HCT116 (cell line): ENCODE measurements around the gene CDC45.

Source experiments
- ATF3 ChIP-seq: IDR thresholded peaks from 2 replicates; pipeline ENCODE4 v1.6.1; 2012
- EZH2phosphoT487 ChIP-seq: fragments of 200-600 bp; IDR thresholded peaks from 2 replicates; pipeline ENCODE4 v1.6.1; 2018; ENCODE audit warnings: antibody characterized with exemption, borderline replicate concordance
- POLR2A ChIP-seq: IDR thresholded peaks from 2 replicates; pipeline ENCODE4 v1.7.0; 2011; ENCODE audit warnings: borderline replicate concordance; ENCODE audit not compliant: insufficient read depth, insufficient read length; ENCODE audit errors: extremely low read depth
- POLR2AphosphoS5 ChIP-seq: IDR thresholded peaks from 2 replicates; pipeline ENCODE4 v1.6.1; 2011; ENCODE audit warnings: mild to moderate bottlenecking, low read depth, low read length, moderate library complexity
- REST ChIP-seq: IDR thresholded peaks from 2 replicates; pipeline ENCODE4 v1.6.1; 2012; ENCODE audit warnings: low read depth
- ZFX ChIP-seq: fragments of 450-650 bp; IDR thresholded peaks from 2 replicates; pipeline ENCODE4 v1.6.1; 2017
- TF ChIP-seq, protein P1 (sequence below), 3 experiments: fragments of 200-600 bp in 1 of 3; sonication (generic) in 1 of 3; IDR thresholded peaks in 2 of 3; conservative IDR thresholded peaks in 1 of 3; 2 replicates each; pipeline ENCODE4 v1.5.1; 2012 to 2017; ENCODE audit warnings: low read depth in 2 of 3, low read length in 2 of 3, antibody characterized with exemption in 1 of 3, borderline replicate concordance in 1 of 3, control low read depth in 1 of 3, mild to moderate bottlenecking in 1 of 3, mixed read lengths in 1 of 3, mixed run types in 1 of 3, moderate library complexity in 1 of 3; ENCODE audit not compliant: insufficient read depth in 1 of 3

DNA sequence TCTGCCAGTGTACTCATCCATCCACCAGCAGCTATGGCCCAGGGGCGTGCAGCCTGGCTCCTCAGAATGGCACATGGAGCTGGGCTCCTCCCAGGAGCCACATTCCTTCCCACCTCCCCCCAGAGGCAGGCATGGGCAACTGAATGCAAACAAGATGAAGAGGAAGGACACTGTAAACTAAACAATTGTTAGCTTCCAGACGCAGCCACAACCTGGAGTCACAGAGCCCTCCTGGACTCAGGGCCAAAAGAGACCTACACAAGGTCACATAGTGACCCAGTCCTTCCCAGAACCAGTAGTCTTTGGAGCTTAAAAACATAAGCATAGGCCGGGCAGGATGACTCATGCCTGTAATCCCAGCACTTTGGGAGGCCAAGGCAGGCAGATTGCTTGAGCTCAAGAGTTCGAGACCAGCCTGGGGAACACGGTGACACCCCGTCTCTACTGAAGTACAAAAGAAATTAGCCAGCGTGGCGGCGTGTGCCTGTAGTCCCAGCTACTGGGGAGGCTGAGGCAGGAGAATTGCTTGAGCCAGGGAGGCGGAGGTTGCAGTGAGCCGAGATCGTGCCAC, 75.2 kb downstream of the CDC45 start:
- no peak for TF ChIP-seq POLR2AphosphoS5
- TF ChIP-seq, protein P1, sequence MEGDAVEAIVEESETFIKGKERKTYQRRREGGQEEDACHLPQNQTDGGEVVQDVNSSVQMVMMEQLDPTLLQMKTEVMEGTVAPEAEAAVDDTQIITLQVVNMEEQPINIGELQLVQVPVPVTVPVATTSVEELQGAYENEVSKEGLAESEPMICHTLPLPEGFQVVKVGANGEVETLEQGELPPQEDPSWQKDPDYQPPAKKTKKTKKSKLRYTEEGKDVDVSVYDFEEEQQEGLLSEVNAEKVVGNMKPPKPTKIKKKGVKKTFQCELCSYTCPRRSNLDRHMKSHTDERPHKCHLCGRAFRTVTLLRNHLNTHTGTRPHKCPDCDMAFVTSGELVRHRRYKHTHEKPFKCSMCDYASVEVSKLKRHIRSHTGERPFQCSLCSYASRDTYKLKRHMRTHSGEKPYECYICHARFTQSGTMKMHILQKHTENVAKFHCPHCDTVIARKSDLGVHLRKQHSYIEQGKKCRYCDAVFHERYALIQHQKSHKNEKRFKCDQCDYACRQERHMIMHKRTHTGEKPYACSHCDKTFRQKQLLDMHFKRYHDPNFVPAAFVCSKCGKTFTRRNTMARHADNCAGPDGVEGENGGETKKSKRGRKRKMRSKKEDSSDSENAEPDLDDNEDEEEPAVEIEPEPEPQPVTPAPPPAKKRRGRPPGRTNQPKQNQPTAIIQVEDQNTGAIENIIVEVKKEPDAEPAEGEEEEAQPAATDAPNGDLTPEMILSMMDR (IDR thresholded peaks at IDR 0.05 in 2 of 3, conservative IDR thresholded peaks at IDR 0.05 in 1 of 3; ENCODE audit: borderline replicate concordance in 1 of 3, insufficient read depth in 1 of 3, low read depth in 2 of 3, low read length in 2 of 3) = peak in 2 of 3 experiments; percentile 40 to 41; a peak in 3 of 6 replicates
- TF ChIP-seq EZH2phosphoT487 = no peak
- TF ChIP-seq POLR2A = no peak
- no peak for TF ChIP-seq REST
- TF ChIP-seq ATF3 = no peak
- TF ChIP-seq ZFX = no peak
